ENCODE data around the gene PTPN23. TPM values are rescaled to one million over a fixed set of nuclear protein-coding genes. Genes with fewer than 3 reads are reported as not detected.

The PTPN23 gene
- total RNA-seq, 2 experiments from 2014 or later = 27.4 to 34.9 TPM

- H3K27ac Mint-ChIP-seq = no peak overlapping the region
- no peaks in the 10 kb centered on the region for H3K27me3 Mint-ChIP-seq
- ChIA-PET CTCF (interaction anchor here (1.0 to 2.9 kb wide), 4 partner anchors 8 to 359 kb away, joined by 3 to 20 read pairs (median 3); no protein-coding TSS in a partner anchor), POLR2A (interaction anchor here (0.6 kb wide), 1 partner anchor 19 kb away, joined by 3 read pairs; no protein-coding TSS in a partner anchor)
- H3K9me3 Mint-ChIP-seq = no peaks in the 10 kb centered on the region
- H3K4me1 Mint-ChIP-seq = peaks cover 7% of the 10 kb centered on the region
- H3K36me3 Mint-ChIP-seq (ENCODE audit: low read depth) = peaks cover 26% of the 10 kb centered on the region
- H3K4me3 Mint-ChIP-seq = no peak overlapping the region
- DNase-seq = no peak
These were observed 48.9 kb downstream of the PTPN23 start for GRCh38 chr3:47429476-47430270.

GRCh38 chr3:47430606-47431005 lies 49.8 kb downstream of the PTPN23 start:
- Mint-ChIP-seq H3K4me1 (peaks cover 7% of the 10 kb centered on the region), H3K36me3 (ENCODE audit: low read depth) (peaks cover 28% of the 10 kb centered on the region), H3K4me3 (no peak overlapping the region), H3K9me3 (no peaks in the 10 kb centered on the region), H3K27me3 (no peaks in the 10 kb centered on the region), H3K27ac (no peak overlapping the region)
- DNase-seq = no peak
- POLR2A ChIA-PET = interaction anchor here (0.6 kb wide), 1 partner anchor 18 kb away, joined by 3 read pairs; no protein-coding TSS in a partner anchor
- CTCF ChIA-PET = interaction anchor here (1.0 to 2.9 kb wide), 4 partner anchors 9 to 358 kb away, joined by 3 to 20 read pairs (median 3); no protein-coding TSS in a partner anchor

GRCh38 chr3:47431225-47431624 lies 50.4 kb downstream of the PTPN23 start:
- H3K4me3 Mint-ChIP-seq = no peak overlapping the region
- no peak overlapping the region for H3K27ac Mint-ChIP-seq
- no peak for DNase-seq
- peaks cover 28% of the 10 kb centered on the region for H3K36me3 Mint-ChIP-seq (ENCODE audit: low read depth)
- no peaks in the 10 kb centered on the region for H3K9me3 Mint-ChIP-seq
- CTCF ChIA-PET = interaction anchor here (0.6 to 2.9 kb wide), 3 partner anchors 10 to 84 kb away, joined by 3 to 20 read pairs (median 4); no protein-coding TSS in a partner anchor
- H3K4me1 Mint-ChIP-seq = peaks cover 7% of the 10 kb centered on the region
- H3K27me3 Mint-ChIP-seq = no peaks in the 10 kb centered on the region
- POLR2A ChIA-PET = no interaction called here

- Mint-ChIP-seq H3K27me3 (no peaks in the 10 kb centered on the region), H3K27ac (no peak overlapping the region), H3K4me3 (no peak overlapping the region), H3K36me3 (ENCODE audit: low read depth) (peaks cover 29% of the 10 kb centered on the region), H3K4me1 (peaks cover 7% of the 10 kb centered on the region), H3K9me3 (no peaks in the 10 kb centered on the region)
- DNase-seq = no peak
- ChIA-PET POLR2A (no interaction called here), CTCF (interaction anchor here (5.5 kb wide), 1 partner anchor 11 kb away, joined by 33 read pairs; no protein-coding TSS in a partner anchor)
These were observed 51.9 kb downstream of the PTPN23 start for GRCh38 chr3:47432673-47433072.

- Mint-ChIP-seq H3K36me3 (ENCODE audit: low read depth) (peaks cover 32% of the 10 kb centered on the region), H3K27ac (no peak overlapping the region), H3K4me3 (no peak overlapping the region), H3K4me1 (peaks cover 7% of the 10 kb centered on the region), H3K27me3 (no peaks in the 10 kb centered on the region), H3K9me3 (no peaks in the 10 kb centered on the region)
- DNase-seq = no peak
- ChIA-PET CTCF (interaction anchor here (5.5 kb wide), 1 partner anchor 12 kb away, joined by 33 read pairs; no protein-coding TSS in a partner anchor), POLR2A (no interaction called here)
These were observed 53.0 kb downstream of the PTPN23 start for GRCh38 chr3:47433796-47434195.

GRCh38 chr3:47434849-47435248 lies 54.0 kb downstream of the PTPN23 start:
- Mint-ChIP-seq H3K27ac (no peak overlapping the region), H3K36me3 (ENCODE audit: low read depth) (peaks cover 41% of the 10 kb centered on the region), H3K4me1 (peaks cover 7% of the 10 kb centered on the region), H3K4me3 (no peak overlapping the region), H3K27me3 (no peaks in the 10 kb centered on the region), H3K9me3 (no peaks in the 10 kb centered on the region)
- ChIA-PET POLR2A (no interaction called here), CTCF (interaction anchor here (0.6 to 5.5 kb wide), 5 partner anchors 13 to 623 kb away, joined by 3 to 33 read pairs (median 3); no protein-coding TSS in a partner anchor)
- DNase-seq = no peak

- POLR2A ChIA-PET = no interaction called here
- CTCF ChIA-PET = interaction anchor here (5.5 kb wide), 1 partner anchor 15 kb away, joined by 33 read pairs; no protein-coding TSS in a partner anchor
- H3K36me3 Mint-ChIP-seq (ENCODE audit: low read depth) = peaks cover 39% of the 10 kb centered on the region
- peaks cover 7% of the 10 kb centered on the region for H3K4me1 Mint-ChIP-seq
- H3K27me3 Mint-ChIP-seq = no peaks in the 10 kb centered on the region
- no peaks in the 10 kb centered on the region for H3K9me3 Mint-ChIP-seq
- DNase-seq = no peak
- no peak overlapping the region for H3K4me3 Mint-ChIP-seq
- H3K27ac Mint-ChIP-seq = no peak overlapping the region
These were observed 55.4 kb downstream of the PTPN23 start for GRCh38 chr3:47436180-47436579.

GRCh38 chr3:47440131-47440530 lies 59.3 kb downstream of the PTPN23 start:
- ChIA-PET CTCF (interaction anchor here (0.6 to 0.7 kb wide), 2 partner anchors 19 to 73 kb away, joined by 3 read pairs; no protein-coding TSS in a partner anchor), POLR2A (no interaction called here)
- H3K36me3 Mint-ChIP-seq (ENCODE audit: low read depth) = peaks cover 25% of the 10 kb centered on the region
- H3K4me1 Mint-ChIP-seq = peaks cover 7% of the 10 kb centered on the region
- no peaks in the 10 kb centered on the region for H3K9me3 Mint-ChIP-seq
- H3K27me3 Mint-ChIP-seq = no peaks in the 10 kb centered on the region
- no peak overlapping the region for H3K4me3 Mint-ChIP-seq
- peak overlapping the region; percentile 57 for H3K27ac Mint-ChIP-seq
- no peak for DNase-seq

GRCh38 chr3:47441796-47442551 lies 61.2 kb downstream of the PTPN23 start:
- Mint-ChIP-seq H3K27me3 (no peaks in the 10 kb centered on the region), H3K4me3 (no peak overlapping the region), H3K4me1 (peaks cover 7% of the 10 kb centered on the region), H3K36me3 (ENCODE audit: low read depth) (peaks cover 26% of the 10 kb centered on the region), H3K27ac (no peak overlapping the region), H3K9me3 (no peaks in the 10 kb centered on the region)
- POLR2A ChIA-PET = no interaction called here
- DNase-seq = no peak
- CTCF ChIA-PET = interaction anchor here (0.8 to 1.0 kb wide), 2 partner anchors 20 to 21 kb away, joined by 3 to 6 read pairs; no protein-coding TSS in a partner anchor

GRCh38 chr3:47443611-47443995 lies 62.8 kb downstream of the PTPN23 start:
- H3K27me3 Mint-ChIP-seq = no peaks in the 10 kb centered on the region
- H3K4me3 Mint-ChIP-seq = no peak overlapping the region
- POLR2A ChIA-PET = no interaction called here
- no peak for DNase-seq
- peaks cover 29% of the 10 kb centered on the region for H3K36me3 Mint-ChIP-seq (ENCODE audit: low read depth)
- H3K9me3 Mint-ChIP-seq = peaks cover 6% of the 10 kb centered on the region
- peaks cover 8% of the 10 kb centered on the region for H3K4me1 Mint-ChIP-seq
- CTCF ChIA-PET = interaction anchor here (1.0 kb wide), 1 partner anchor 26 kb away, joined by 3 read pairs; no protein-coding TSS in a partner anchor
- no peak overlapping the region for H3K27ac Mint-ChIP-seq

GRCh38 chr3:47444103-47444502 lies 63.3 kb downstream of the PTPN23 start:
- peaks cover 6% of the 10 kb centered on the region for H3K9me3 Mint-ChIP-seq
- CTCF ChIA-PET = interaction anchor here (1.0 kb wide), 1 partner anchor 25 kb away, joined by 3 read pairs; no protein-coding TSS in a partner anchor

GRCh38 chr3:47452453-47453215 lies 71.8 kb downstream of the PTPN23 start:
- ChIA-PET POLR2A (no interaction called here), CTCF (interaction anchor here (0.7 kb wide), 1 partner anchor 34 kb away, joined by 5 read pairs; no protein-coding TSS in a partner anchor)
- Mint-ChIP-seq H3K27me3 (no peaks in the 10 kb centered on the region), H3K4me1 (peaks cover 8% of the 10 kb centered on the region), H3K27ac (no peak overlapping the region), H3K4me3 (no peak overlapping the region), H3K9me3 (peaks cover 6% of the 10 kb centered on the region), H3K36me3 (ENCODE audit: low read depth) (peaks cover 11% of the 10 kb centered on the region)
- no peak for DNase-seq

More at GRCh38 chr3:47444103-47444502, 63.3 kb downstream of the PTPN23 start:
- Mint-ChIP-seq H3K36me3 (ENCODE audit: low read depth) (peaks cover 26% of the 10 kb centered on the region), H3K27ac (no peak overlapping the region), H3K27me3 (no peaks in the 10 kb centered on the region), H3K4me3 (no peak overlapping the region), H3K4me1 (peaks cover 8% of the 10 kb centered on the region)
- no peak for DNase-seq
- POLR2A ChIA-PET = no interaction called here
